Spleen (tissue), 7 donors: Measurements from ENCODE around the gene GGN.

Experiments used
- POLR2A ChIP-seq, 3 donors: fragments of 450-650 bp; IDR thresholded peaks; one replicate each; pipeline ENCODE4 v1.5.1; 2017; ENCODE audit warnings: antibody characterized with exemption in 3 of 3, mild to moderate bottlenecking in 1 of 3
- POLR2AphosphoS5 ChIP-seq, 3 donors: sonication (generic); formaldehyde crosslinking; IDR thresholded peaks; one replicate each; pipeline ENCODE4 v1.5.1; 2017; ENCODE audit warnings: antibody characterized with exemption in 3 of 3
- TF ChIP-seq, protein P1 (sequence below), 11 experiments: fragments of 200-600 bp in 7 of 11; fragments of 450-650 bp in 4 of 11; sonication (generic) in 4 of 11; IDR thresholded peaks in 8 of 11; conservative IDR thresholded peaks in 3 of 11; 1 replicate in 7 of 11; 2 replicates in 4 of 11; pipeline versions ENCODE4 v1.4.0 to v1.8.0; 2016 to 2021; ENCODE audit warnings: antibody characterized with exemption in 11 of 11, inconsistent platforms in 4 of 11, mild to moderate bottlenecking in 1 of 11
- donor health status: DM: no; HTN: no; CAD: no; lungs with moderate emphysema.
- donor health status: DM: no; HTN: no; CAD: no.
- donor health status: DM: no; HTN: no; CAD: no.

DNA sequence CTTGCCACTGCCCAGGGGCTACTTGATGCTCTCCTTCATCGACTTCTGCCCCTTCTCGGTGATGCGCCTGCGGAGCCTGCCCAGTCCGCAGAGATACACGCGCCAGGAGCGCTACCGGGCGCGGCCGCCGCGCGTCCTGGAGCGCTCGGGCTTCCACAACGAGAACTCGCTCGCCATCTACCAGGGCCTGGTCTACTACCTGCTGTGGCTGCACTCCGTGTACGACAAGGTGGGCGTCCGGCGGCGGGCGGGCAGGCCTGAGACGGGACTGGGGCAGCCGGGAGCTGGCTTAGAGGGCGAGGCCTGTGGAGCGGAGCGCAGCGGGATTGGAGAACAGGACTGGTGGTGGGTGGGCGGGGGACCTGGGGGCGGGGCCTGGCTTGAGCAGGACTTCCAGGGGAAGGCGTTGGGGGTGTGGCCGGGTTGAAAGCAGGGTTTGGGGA lies 26.2 kb downstream of the GGN start:
- TF ChIP-seq, protein P1, sequence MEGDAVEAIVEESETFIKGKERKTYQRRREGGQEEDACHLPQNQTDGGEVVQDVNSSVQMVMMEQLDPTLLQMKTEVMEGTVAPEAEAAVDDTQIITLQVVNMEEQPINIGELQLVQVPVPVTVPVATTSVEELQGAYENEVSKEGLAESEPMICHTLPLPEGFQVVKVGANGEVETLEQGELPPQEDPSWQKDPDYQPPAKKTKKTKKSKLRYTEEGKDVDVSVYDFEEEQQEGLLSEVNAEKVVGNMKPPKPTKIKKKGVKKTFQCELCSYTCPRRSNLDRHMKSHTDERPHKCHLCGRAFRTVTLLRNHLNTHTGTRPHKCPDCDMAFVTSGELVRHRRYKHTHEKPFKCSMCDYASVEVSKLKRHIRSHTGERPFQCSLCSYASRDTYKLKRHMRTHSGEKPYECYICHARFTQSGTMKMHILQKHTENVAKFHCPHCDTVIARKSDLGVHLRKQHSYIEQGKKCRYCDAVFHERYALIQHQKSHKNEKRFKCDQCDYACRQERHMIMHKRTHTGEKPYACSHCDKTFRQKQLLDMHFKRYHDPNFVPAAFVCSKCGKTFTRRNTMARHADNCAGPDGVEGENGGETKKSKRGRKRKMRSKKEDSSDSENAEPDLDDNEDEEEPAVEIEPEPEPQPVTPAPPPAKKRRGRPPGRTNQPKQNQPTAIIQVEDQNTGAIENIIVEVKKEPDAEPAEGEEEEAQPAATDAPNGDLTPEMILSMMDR (IDR thresholded peaks at IDR 0.05 in 8 of 11, conservative IDR thresholded peaks at IDR 0.05 in 3 of 11): peak in 5 of 11 experiments; percentile 8 to 47 (median 11)
- TF ChIP-seq POLR2A (IDR thresholded peaks at IDR 0.05) (no peak), POLR2AphosphoS5 (IDR thresholded peaks at IDR 0.05) (peak in 2 of 3 donors; percentile 16 to 53)
